Measurements from ENCODE around the gene PPP4R2.

PPP4R2 gene

DNA sequence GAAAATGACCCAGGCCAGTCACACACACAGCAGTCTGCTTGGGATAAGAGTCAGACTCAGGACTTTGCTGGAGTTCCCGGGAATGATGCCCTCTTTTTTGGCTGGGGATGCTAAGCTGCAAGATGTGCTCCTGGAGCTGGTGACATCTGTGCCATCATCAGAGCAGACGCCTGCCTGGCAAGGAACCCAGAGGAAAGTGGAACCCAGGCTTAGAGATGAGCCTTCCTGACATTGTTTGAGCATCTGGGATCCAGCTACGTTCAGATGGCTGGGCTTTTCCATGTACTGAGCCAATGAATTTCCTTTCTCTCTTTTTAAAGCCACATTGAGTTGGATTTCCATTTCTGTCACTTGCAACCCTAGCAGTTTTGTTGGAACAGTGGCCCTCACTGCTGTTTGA lies 118.1 kb downstream of the PPP4R2 start:
- DNase-seq (ENCODE audit: low spot score) = no peak

- no peak for DNase-seq (ENCODE audit: low spot score)
These were observed 119.2 kb downstream of the PPP4R2 start for GRCh38 chr3:73115806-73116205.
